Left lung (tissue), 10 donors: ENCODE results near the gene CHD5. TPM values are rescaled to one million over a fixed set of nuclear protein-coding genes. Genes with fewer than 3 reads are reported as not detected.

Experiments used
- ATAC-seq: fragments of 200-7000 bp; cut with Tn5 transposase; one replicate; pipeline ENCODE4 v1.9.1; 2020; ENCODE audit warnings: moderate library complexity
- DNase-seq, 4 donors: peaks; one replicate each; pipeline ENCODE4 v3.0.0-alpha.2; 2013 to 2020
- H3K27ac ChIP-seq, 2 donors: fragments of 200-600 bp; sonication (generic) in 1 of 2; one replicate each; pipeline versions ENCODE4 v1.5.0 to v1.8.0; 2020 to 2021
- H3K27me3 ChIP-seq, 2 donors: fragments of 200-600 bp; sonication (generic) in 1 of 2; one replicate each; pipeline versions ENCODE4 v1.5.0 to v1.8.0; 2020 to 2021
- H3K36me3 ChIP-seq, 2 donors: fragments of 200-600 bp; sonication (generic) in 1 of 2; one replicate each; pipeline versions ENCODE4 v1.5.0 to v1.8.0; 2020 to 2021
- H3K4me1 ChIP-seq, 2 donors: fragments of 200-600 bp; one replicate each; pipeline ENCODE4 v1.8.0; 2021
- H3K4me3 ChIP-seq, 2 donors: fragments of 200-600 bp; sonication (generic) in 1 of 2; one replicate each; pipeline versions ENCODE4 v1.5.0 to v1.8.0; 2020 to 2021; ENCODE audit warnings: mild to moderate bottlenecking in 1 of 2
- H3K9me3 ChIP-seq, 2 donors: fragments of 200-600 bp; sonication (generic) in 1 of 2; one replicate each; pipeline versions ENCODE4 v1.5.0 to v1.8.0; 2020 to 2021
- CTCF ChIP-seq, 2 donors: fragments of 200-600 bp; sonication (generic) in 1 of 2; IDR thresholded peaks; one replicate each; pipeline versions ENCODE4 v1.5.0 to v1.8.0; 2021; ENCODE audit warnings: antibody characterized with exemption in 2 of 2
- intact Hi-C, 2 donors: fragments of 100-400 bp; cut with DNase I; formaldehyde crosslinking; loops; one replicate each; pipeline versions ENCODE4 v1.11.2 to v1.14.2; 2022
- polyA plus RNA-seq, 6 donors: library from polyadenylated mRNA; unstranded; fragments of 120-200 nt; gene quantifications; one replicate each; pipeline ENCODE4 v1.2.1, GENCODE V29; 2013; ENCODE audit not compliant: insufficient read length in 6 of 6
- total RNA-seq, 2 donors: library from RNA; stranded (reverse); fragmentation: NEBNext Ultra II Directional; extraction: Animal tissue kit (Norgen Biotek cat#: 25700); gene quantifications; one replicate each; pipeline ENCODE4 v1.2.1, GENCODE V29; 2021
- donor health status: DM: no; HTN: yes; CAD: no.
- donor health status: DM: no; HTN: no; CAD: no.

CHD5 gene
- total and polyA plus RNA-seq, 8 donors = 0.03 to 0.36 (median 0.13) TPM

- Histone ChIP-seq H3K4me3 (no peak overlapping the region), H3K4me1 (peaks cover 3 to 8% of the 10 kb centered on the region in 2 donors), H3K9me3 (no peaks in the 10 kb centered on the region), H3K27ac (no peak overlapping the region), H3K36me3 (no peaks in the 10 kb centered on the region), H3K27me3 (peaks cover 8 to 30% of the 10 kb centered on the region in 2 donors)
- intact Hi-C loops = no loop called here
- ATAC-seq (no peak), DNase-seq (peak in 1 of 4 donors; percentile 59)
- TF ChIP-seq CTCF (IDR thresholded peaks at IDR 0.05) = no peak
Observed at GRCh38 chr1:6152181-6152580, 27.9 kb downstream of the CHD5 start.

GRCh38 chr1:6151291-6151822 is 28.8 kb downstream of the CHD5 start:
- H3K4me3 ChIP-seq = no peak overlapping the region

GRCh38 chr1:6150006-6150938 is 29.8 kb downstream of the CHD5 start:
- DNase-seq (no peak), ATAC-seq (no peak)
- Histone ChIP-seq H3K36me3 (no peaks in the 10 kb centered on the region), H3K9me3 (no peaks in the 10 kb centered on the region), H3K4me1 (peaks cover 3 to 8% of the 10 kb centered on the region in 2 donors), H3K4me3 (no peak overlapping the region), H3K27me3 (peaks cover 8 to 46% of the 10 kb centered on the region in 2 donors), H3K27ac (no peak overlapping the region)
- intact Hi-C loops = no loop called here
- TF ChIP-seq CTCF (IDR thresholded peaks at IDR 0.05) = no peak

More at GRCh38 chr1:6151291-6151822, 28.8 kb downstream of the CHD5 start:
- no peak overlapping the region for H3K27ac ChIP-seq
- H3K27me3 ChIP-seq = peaks cover 8 to 35% of the 10 kb centered on the region in 2 donors
- H3K36me3 ChIP-seq = no peaks in the 10 kb centered on the region
- no peak for TF ChIP-seq CTCF (IDR thresholded peaks at IDR 0.05)
- intact Hi-C loops = no loop called here
- ATAC-seq (no peak), DNase-seq (peak in 1 of 4 donors; percentile 40)
- peaks cover 3 to 8% of the 10 kb centered on the region in 2 donors for H3K4me1 ChIP-seq
- no peaks in the 10 kb centered on the region for H3K9me3 ChIP-seq

- peaks cover 3 to 8% of the 10 kb centered on the region in 2 donors for H3K4me1 ChIP-seq
- H3K27ac ChIP-seq = no peak overlapping the region
- no peak for DNase-seq
- intact Hi-C loops = no loop called here
- H3K4me3 ChIP-seq = no peak overlapping the region
- H3K9me3 ChIP-seq = no peaks in the 10 kb centered on the region
- peaks cover 8 to 53% of the 10 kb centered on the region in 2 donors for H3K27me3 ChIP-seq
- no peak for ATAC-seq
- TF ChIP-seq CTCF (IDR thresholded peaks at IDR 0.05) = no peak
- H3K36me3 ChIP-seq = no peaks in the 10 kb centered on the region
Observed at GRCh38 chr1:6149597-6149996, 30.5 kb downstream of the CHD5 start.
